GM12864 (cell line): Measurements from ENCODE around the gene DDX1.

Experiments used
- DNase-seq: peaks from one replicate; pipeline ENCODE4 v3.0.0-alpha.2; 2011; ENCODE audit warnings: low read depth
- H3K4me3 ChIP-seq: 2 replicates; pipeline ENCODE4 v1.5.1; 2011; ENCODE audit warnings: mild to moderate bottlenecking, low read depth, low read length, control low read depth
- CTCF ChIP-seq: IDR thresholded peaks from 2 replicates; pipeline ENCODE4 v1.5.1; 2011; ENCODE audit warnings: low read depth, mild to moderate bottlenecking, moderate library complexity, low read length, control low read depth, inconsistent platforms; ENCODE audit errors: missing control alignments

The DDX1 gene

DNA sequence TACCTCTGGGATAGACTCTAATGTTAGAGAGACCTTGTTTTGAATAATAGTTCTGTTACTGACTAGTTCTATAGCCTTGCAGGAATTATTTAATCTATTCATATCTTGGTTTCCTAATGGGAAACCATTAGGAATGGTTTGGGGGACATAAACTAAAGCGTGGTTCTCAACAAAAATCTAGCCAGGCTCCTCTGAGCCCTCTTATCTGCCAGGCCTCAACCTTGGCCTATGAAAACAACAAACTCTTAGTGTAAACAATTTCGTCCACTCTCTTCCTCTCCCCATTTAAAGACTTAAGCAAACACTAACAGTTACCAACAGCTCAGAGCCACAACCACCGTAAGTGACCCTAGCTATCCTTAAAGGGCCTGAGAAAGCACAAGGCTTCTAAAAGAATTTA lies 19.9 kb upstream of the DDX1 start:
- H3K4me3 ChIP-seq, result no peak overlapping the region
- no peak for TF ChIP-seq CTCF
- no peak for DNase-seq

DNA sequence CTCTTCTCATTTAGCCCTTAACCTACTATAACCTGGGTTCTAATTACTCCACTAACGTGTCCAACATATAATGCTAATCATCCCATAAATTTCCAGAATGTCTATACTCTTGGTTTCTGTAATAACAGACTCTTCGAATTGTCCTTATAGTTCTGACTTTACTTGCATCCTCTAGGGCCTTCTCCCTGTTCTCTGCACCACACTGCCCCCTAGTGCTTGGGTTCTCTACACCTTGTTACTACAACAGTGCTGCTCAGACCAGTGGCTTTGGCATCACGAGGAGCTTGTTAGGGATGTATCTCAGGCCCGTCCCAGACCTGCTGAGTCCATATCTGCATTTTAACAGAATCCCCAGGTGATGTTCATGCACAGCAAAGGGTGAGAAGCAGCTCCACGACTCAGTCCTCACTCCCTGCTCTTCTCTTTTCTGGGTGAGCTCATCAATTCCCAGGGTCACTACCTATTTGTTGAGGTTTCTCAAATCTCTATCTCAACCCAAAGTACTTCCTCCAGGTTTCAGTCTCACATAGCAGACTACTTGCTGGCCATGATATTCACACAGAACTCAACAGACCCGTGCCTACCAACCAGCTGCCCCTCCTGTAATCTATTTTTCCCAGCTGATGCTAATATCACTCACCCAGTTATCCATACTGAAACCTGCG lies 14.5 kb upstream of the DDX1 start:
- peak; percentile 55 for DNase-seq
- peak; percentile 84 for TF ChIP-seq CTCF
- no peak overlapping the region for H3K4me3 ChIP-seq

DNA sequence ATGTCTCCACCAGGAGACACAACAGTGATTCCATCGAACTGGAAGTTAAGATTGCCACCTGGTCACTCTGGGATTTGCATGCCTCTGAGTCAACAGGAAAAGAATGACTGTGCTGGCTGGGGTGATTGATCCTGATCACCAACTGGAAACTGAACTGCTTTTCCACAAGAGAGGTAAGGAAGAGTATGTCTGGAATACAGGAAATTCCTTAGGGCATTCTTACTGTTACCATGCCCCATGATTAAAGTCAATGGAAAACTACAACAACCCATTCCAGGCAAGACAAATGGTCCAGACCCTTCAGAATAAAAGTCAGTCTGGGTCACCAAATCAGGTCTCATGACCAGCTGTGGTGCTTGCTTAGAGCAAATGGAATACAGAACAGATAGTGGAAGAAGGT lies 12.0 kb upstream of the DDX1 start:
- TF ChIP-seq CTCF, result no peak
- H3K4me3 ChIP-seq, result no peak overlapping the region
- DNase-seq, result no peak

- TF ChIP-seq CTCF, result no peak
- DNase-seq, result no peak
These were observed 11.2 kb upstream of the DDX1 start for GRCh38 chr2:15580451-15580850.

GRCh38 chr2:15582710-15583357 lies 8.8 kb upstream of the DDX1 start:
- no peak for TF ChIP-seq CTCF
- no peak overlapping the region for H3K4me3 ChIP-seq
- DNase-seq, result no peak

More at GRCh38 chr2:15580451-15580850, 11.2 kb upstream of the DDX1 start:
- no peak overlapping the region for H3K4me3 ChIP-seq

GRCh38 chr2:15583826-15584225 lies 7.8 kb upstream of the DDX1 start:
- TF ChIP-seq CTCF, result no peak
- DNase-seq, result no peak
- no peak overlapping the region for H3K4me3 ChIP-seq

GRCh38 chr2:15584316-15584715 lies 7.4 kb upstream of the DDX1 start:
- no peak for DNase-seq
- no peak for TF ChIP-seq CTCF
- no peak overlapping the region for H3K4me3 ChIP-seq
